Measurements from ENCODE around the gene LEMD2. TPM values are rescaled to one million over a fixed set of nuclear protein-coding genes. Genes with fewer than 3 reads are reported as not detected.

LEMD2 gene
- total RNA-seq, 1 experiment from 2014 or later = 43.9 TPM

GRCh38 chr6:33758815-33759216 is 30.1 kb downstream of the LEMD2 start (continued):
- TF ChIP-seq YY1 (IDR thresholded peaks at IDR 0.05; ENCODE audit: extremely low read depth, insufficient replicate concordance, low read depth, low read length) (no peak), MAX (IDR thresholded peaks at IDR 0.05) (no peak), CEBPB (IDR thresholded peaks at IDR 0.05; ENCODE audit: low read depth) (no peak)

- ChIA-PET POLR2A (no interaction called here), RAD21 (ENCODE audit: low non-redundant PET in 1 of 2, low total read pairs in 2 of 2, uncharacterized antibody in 2 of 2, unreplicated experiment in 2 of 2) (no interaction called here), CTCF (interaction anchor here (1.0 kb wide), 1 partner anchor 13 kb away, joined by 3 read pairs; no protein-coding TSS in a partner anchor)
- Histone ChIP-seq H4K20me1 (ENCODE audit: insufficient read depth) (no peaks in the 10 kb centered on the region), H3K27me3 (ENCODE audit: insufficient read depth, low read length) (no peaks in the 10 kb centered on the region), H3K27ac (ENCODE audit: low read depth, low read length) (no peak overlapping the region), H3K9me3 (ENCODE audit: control insufficient read depth in 1 of 2, insufficient read depth in 1 of 2, low read depth in 1 of 2, low read length in 2 of 2) (no peaks in the 10 kb centered on the region), H2AFZ (ENCODE audit: low read depth, low read length, poor library complexity, severe bottlenecking) (no peak overlapping the region), H3K9ac (ENCODE audit: low read length) (no peak overlapping the region), H3K36me3 (ENCODE audit: control insufficient read depth in 1 of 2, insufficient read depth in 2 of 2, low read length in 2 of 2) (no peaks in the 10 kb centered on the region), H3K9me2 (ENCODE audit: insufficient read depth) (no peaks in the 10 kb centered on the region), H3K4me2 (ENCODE audit: low read length) (no peak overlapping the region), H3K4me1 (ENCODE audit: control insufficient read depth in 1 of 2, insufficient read depth in 2 of 2, low read length in 2 of 2) (peaks cover 6 to 19% of the 10 kb centered on the region in 2 experiments; a peak in 3 of 4 replicates), H3K4me3 (replicated peaks in 1 of 2; ENCODE audit: low read depth in 1 of 2, low read length in 2 of 2) (no peak overlapping the region), H3K79me2 (ENCODE audit: insufficient read depth, low read length) (no peaks in the 10 kb centered on the region)
- TF ChIP-seq ATF3 (IDR thresholded peaks at IDR 0.05) = no peak
- no peak for TF ChIP-seq EZH2phosphoT487 (IDR thresholded peaks at IDR 0.05; ENCODE audit: borderline replicate concordance)
- no peak for TF ChIP-seq FOSL1 (IDR thresholded peaks at IDR 0.05; ENCODE audit: low read depth)
- no peak for TF ChIP-seq REST (IDR thresholded peaks at IDR 0.05; ENCODE audit: low read depth)
- no peak for TF ChIP-seq SIN3A (IDR thresholded peaks at IDR 0.05; ENCODE audit: low read depth)
- TF ChIP-seq JUND (IDR thresholded peaks at IDR 0.05) = no peak
- no peak for TF ChIP-seq ZNF274 (IDR thresholded peaks at IDR 0.05; ENCODE audit: low read depth, low read length)
- no peak for TF ChIP-seq EZH2 (IDR thresholded peaks at IDR 0.05)
- no peak for TF ChIP-seq CEBPB (IDR thresholded peaks at IDR 0.05; ENCODE audit: low read depth)
- no peak for TF ChIP-seq CTCF (IDR thresholded peaks at IDR 0.05 in 2 of 3, conservative IDR thresholded peaks at IDR 0.05 in 1 of 3; ENCODE audit: borderline replicate concordance in 1 of 3, insufficient read depth in 1 of 3, low read depth in 2 of 3, low read length in 2 of 3)
- ATAC-seq (no peak), DNase-seq (ENCODE audit: low read depth, low spot score) (no peak)
- BruUV-seq (replicated peaks) = no TSS peak
- intact Hi-C loops (cut with micrococcal nuclease) = no loop called here
These were observed 31.0 kb downstream of the LEMD2 start for GRCh38 chr6:33757906-33758305.
